Fibroblast of pulmonary artery (primary cell): ENCODE data around the gene ATG3.

Source experiments
- DNase-seq: peaks from one replicate; pipeline ENCODE4 v3.0.0-alpha.2; 2010; ENCODE audit warnings: low read depth
- H3K4me3 ChIP-seq: replicated peaks from 2 replicates; pipeline ENCODE4 v1.5.1; 2011; ENCODE audit warnings: low read depth, mild to moderate bottlenecking, control low read depth, low read length, moderate library complexity
- CTCF ChIP-seq: IDR thresholded peaks from 2 replicates; pipeline ENCODE4 v1.5.1; 2011; ENCODE audit warnings: mild to moderate bottlenecking, control low read depth, low read length, inconsistent platforms; ENCODE audit errors: missing control alignments

ATG3 gene

DNA sequence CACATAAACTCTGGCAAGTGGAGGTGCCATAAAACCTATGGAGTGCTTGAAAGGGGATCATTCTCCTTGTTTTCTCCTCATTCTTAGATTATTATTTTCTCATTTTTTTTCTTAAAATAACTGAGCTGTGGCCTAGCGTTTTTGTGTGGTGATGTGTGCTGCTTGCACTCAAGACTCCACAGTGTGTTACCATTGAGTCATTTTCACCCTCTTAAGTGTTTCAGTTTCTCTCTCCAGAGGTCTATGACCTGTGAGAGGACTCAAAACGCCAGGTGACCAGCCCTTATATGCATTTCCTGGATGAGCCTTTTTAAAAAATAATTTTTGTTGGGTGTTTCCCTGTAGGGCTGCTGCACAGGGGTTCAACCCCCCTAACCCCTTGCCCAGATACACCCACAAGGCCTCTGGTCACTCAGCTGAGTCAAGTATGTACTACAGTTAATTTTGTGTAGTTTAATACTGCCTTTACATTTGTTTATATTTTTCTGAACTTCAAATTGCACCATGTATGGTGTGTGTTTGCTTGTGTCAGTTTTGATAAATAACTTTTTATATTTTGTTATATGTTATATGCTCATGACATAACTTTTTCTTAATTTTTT, 47.1 kb downstream of the ATG3 start:
- H3K4me3 ChIP-seq, result no peak overlapping the region
- TF ChIP-seq CTCF, result no peak
- no peak for DNase-seq

DNA sequence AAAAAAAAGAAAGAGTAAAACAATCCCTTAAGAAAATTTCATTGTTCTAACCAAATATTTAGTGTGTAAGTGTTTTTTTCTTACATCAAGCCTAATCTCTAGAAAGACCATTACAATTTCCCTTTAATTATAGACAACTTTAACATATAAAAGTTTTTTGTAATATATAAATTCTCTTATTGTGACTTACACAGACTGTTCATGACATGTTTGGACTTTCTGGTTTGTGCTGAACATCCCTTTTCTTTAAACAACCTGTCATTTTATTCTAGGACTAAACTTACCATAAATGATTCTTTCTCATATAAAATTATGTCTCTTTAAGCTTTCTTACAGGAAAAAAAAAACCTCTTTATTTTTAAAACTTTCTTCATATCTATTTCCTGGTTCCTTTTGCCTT, 49.4 kb downstream of the ATG3 start:
- H3K4me3 ChIP-seq, result no peak overlapping the region
- no peak for DNase-seq
- no peak for TF ChIP-seq CTCF

DNA sequence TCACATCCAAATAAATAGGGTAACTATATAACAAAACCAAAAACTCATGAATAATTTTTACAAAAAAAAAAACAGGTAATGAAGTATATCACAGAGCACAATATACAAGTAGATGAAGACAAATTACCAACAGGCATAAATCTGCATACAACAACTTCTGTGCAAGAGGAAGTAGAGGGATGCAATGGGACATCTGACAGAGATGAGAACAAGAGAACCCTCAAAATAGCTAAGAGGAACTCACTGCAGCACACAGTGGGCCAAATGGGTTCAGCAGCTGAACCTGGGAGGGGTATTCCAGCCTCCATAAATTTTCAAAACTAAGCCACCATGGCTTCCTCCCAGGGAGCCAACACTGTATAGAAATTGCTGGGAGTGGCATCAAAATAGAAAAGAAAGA, 52.9 kb downstream of the ATG3 start:
- no peak for DNase-seq
- TF ChIP-seq CTCF, result no peak
- no peak overlapping the region for H3K4me3 ChIP-seq

GRCh38 chr3:112508261-112508660, 53.5 kb downstream of the ATG3 start:
- TF ChIP-seq CTCF, result no peak
- no peak for DNase-seq
- H3K4me3 ChIP-seq, result no peak overlapping the region

DNA sequence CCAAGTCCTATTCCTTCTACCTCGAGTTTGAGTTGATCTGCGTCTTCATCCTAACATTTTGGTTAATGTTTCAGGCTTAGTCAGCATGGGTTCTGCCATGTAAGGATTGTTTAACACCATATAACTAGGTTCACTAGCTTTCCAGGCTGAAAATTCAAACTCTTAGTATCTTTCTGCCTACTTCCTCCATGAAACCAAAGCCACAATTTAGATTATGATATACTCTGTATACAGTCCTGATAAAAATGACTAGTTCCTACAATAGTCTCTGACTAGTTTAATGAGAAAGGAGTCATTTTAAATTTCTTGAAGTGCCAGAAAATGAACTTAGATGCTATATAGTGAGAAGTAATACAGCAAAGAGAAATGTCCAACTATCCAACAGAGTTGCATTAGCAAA, 55.9 kb downstream of the ATG3 start:
- no peak for DNase-seq
- no peak overlapping the region for H3K4me3 ChIP-seq
- TF ChIP-seq CTCF, result no peak

DNA sequence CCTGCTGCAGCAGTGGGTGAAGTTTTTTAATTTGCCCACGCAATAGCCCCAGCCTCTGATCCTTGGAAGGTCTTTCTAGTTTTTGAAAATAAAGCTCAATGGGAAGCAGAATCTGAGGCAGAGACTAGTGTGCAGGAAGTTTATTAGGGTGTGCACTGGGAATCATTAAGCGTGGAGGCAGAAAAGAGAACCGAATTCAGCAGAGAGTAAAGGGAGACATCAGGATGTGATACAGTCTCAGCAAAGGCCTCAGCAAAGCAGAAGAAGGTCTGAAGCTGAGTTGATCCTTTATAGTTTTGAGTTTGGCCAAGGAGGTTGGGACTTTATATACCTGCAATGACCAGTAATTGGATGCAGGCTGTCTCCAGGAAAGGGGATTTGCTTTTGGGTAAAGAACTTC, 57.6 kb downstream of the ATG3 start:
- H3K4me3 ChIP-seq, result no peak overlapping the region
- TF ChIP-seq CTCF, result no peak
- DNase-seq, result no peak

DNA sequence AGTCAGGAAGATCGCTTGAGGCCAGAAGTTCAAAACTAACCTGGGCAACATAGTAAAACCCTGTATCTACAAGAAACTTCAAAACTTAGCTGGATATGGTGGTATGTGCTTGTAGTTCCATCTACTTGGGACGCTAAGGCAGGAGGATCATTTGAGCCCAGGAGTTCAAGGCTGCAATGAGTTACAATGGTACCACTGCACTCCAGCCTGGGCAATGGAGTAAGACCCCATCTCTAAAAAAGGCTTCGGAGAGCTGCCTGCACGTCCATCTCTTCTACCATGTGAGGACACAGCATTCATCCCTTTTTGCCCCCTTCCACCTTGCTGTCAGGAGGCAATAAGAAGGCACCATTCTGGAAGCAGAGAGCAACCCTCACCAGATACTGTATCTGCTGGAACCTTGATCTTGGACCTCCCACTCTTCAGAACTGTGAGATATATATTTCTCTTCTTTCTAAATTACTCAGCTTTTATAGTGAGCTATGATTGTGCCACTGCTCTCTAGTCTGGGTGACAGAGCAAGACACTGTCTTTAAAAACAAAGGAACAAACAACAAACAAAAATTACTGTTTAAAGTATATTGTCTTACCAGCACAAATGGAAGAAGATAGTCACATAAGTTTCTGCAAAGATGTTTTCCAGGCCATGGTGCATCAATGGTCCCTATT, 58.3 kb downstream of the ATG3 start:
- DNase-seq, result no peak
- TF ChIP-seq CTCF, result no peak
- no peak overlapping the region for H3K4me3 ChIP-seq
